ENCODE data around the gene KCNMB3.
A peak's percentile ranks its signal among the peaks of the same experiment; 100 is the strongest.

Gene KCNMB3

GRCh38 chr3:179299999-179300613 is 49.2 kb upstream of the KCNMB3 start (continued):
- TF ChIP-seq ZNF473 (tag by site-specific recombination; IDR thresholded peaks at IDR 0.05) = no peak
- no peak for TF ChIP-seq ELK4 (IDR thresholded peaks at IDR 0.05; ENCODE audit: borderline replicate concordance, low read depth, low read length)
- no peak for TF ChIP-seq ZSCAN18 (tag by site-specific recombination; IDR thresholded peaks at IDR 0.05)
- no peak for TF ChIP-seq PRDM2 (tag by site-specific recombination; IDR thresholded peaks at IDR 0.05; ENCODE audit: borderline replicate concordance)
- no peak for TF ChIP-seq MEIS1 (CRISPR knock-in tag; IDR thresholded peaks at IDR 0.05; ENCODE audit: borderline replicate concordance)
- no peak for TF ChIP-seq ZNF274 (IDR thresholded peaks at IDR 0.05; ENCODE audit: low read length)
- no peak for TF ChIP-seq ZNF274 (tag by site-specific recombination; IDR thresholded peaks at IDR 0.05; ENCODE audit: borderline replicate concordance)

- ChIA-PET POLR2A (no interaction called here), CTCF (interaction anchor here (0.6 to 1.1 kb wide), 2 partner anchors 27 to 83 kb away, joined by 3 read pairs; no protein-coding TSS in a partner anchor)
- Histone ChIP-seq H3K4me3 (ENCODE audit: low read depth, low read length) (no peak overlapping the region), H3K4me1 (ENCODE audit: control insufficient read depth, insufficient read depth, low read length) (no peaks in the 10 kb centered on the region), H3K36me3 (ENCODE audit: control insufficient read depth in 2 of 2, insufficient read depth in 1 of 2, low read length in 2 of 2) (no peaks in the 10 kb centered on the region), H3K9me3 (ENCODE audit: control insufficient read depth, insufficient read depth, low read depth, low read length) (no peaks in the 10 kb centered on the region), H3K27ac (ENCODE audit: extremely low read depth, low read depth, low read length) (no peak overlapping the region)
- TF ChIP-seq ZNF529 (tag by site-specific recombination; IDR thresholded peaks at IDR 0.05; ENCODE audit: insufficient replicate concordance) (no peak), ZNF146 (tag by site-specific recombination; IDR thresholded peaks at IDR 0.05) (peak; percentile 65)
These were observed 48.4 kb upstream of the KCNMB3 start for GRCh38 chr3:179299316-179299715.

- CTCF ChIA-PET = interaction anchor here (0.6 to 1.5 kb wide), 3 partner anchors 23 to 120 kb away, joined by 3 to 4 read pairs (median 3); no protein-coding TSS in a partner anchor
- Histone ChIP-seq H3K4me3 (ENCODE audit: low read depth, low read length) (no peak overlapping the region), H3K9me3 (ENCODE audit: control insufficient read depth, insufficient read depth, low read depth, low read length) (no peaks in the 10 kb centered on the region), H3K4me1 (ENCODE audit: control insufficient read depth, insufficient read depth, low read length) (no peaks in the 10 kb centered on the region), H3K36me3 (ENCODE audit: control insufficient read depth in 2 of 2, insufficient read depth in 1 of 2, low read length in 2 of 2) (no peaks in the 10 kb centered on the region), H3K27ac (ENCODE audit: extremely low read depth, low read depth, low read length) (no peak overlapping the region)
- POLR2A ChIA-PET = no interaction called here
- no peak for TF ChIP-seq ZNF555 (tag by site-specific recombination; conservative IDR thresholded peaks at IDR 0.05)
- no peak for TF ChIP-seq ZNF239 (tag by site-specific recombination; IDR thresholded peaks at IDR 0.05)
- TF ChIP-seq KLF9 (tag by site-specific recombination; IDR thresholded peaks at IDR 0.05; ENCODE audit: low read depth) = no peak
- TF ChIP-seq BCL6B (tag by site-specific recombination; IDR thresholded peaks at IDR 0.05) = no peak
- no peak for TF ChIP-seq ZNF416 (tag by site-specific recombination; IDR thresholded peaks at IDR 0.05)
- TF ChIP-seq ZNF645 (tag by site-specific recombination; IDR thresholded peaks at IDR 0.05) = no peak
- no peak for TF ChIP-seq ZNF169 (tag by site-specific recombination; IDR thresholded peaks at IDR 0.05)
- TF ChIP-seq KLF10 (tag by site-specific recombination; IDR thresholded peaks at IDR 0.05) = no peak
- no peak for TF ChIP-seq SETDB1 (IDR thresholded peaks at IDR 0.05; ENCODE audit: insufficient read length, low read length)
- no peak for TF ChIP-seq ZNF629 (tag by site-specific recombination; IDR thresholded peaks at IDR 0.05)
- TF ChIP-seq ZBTB8A (tag by site-specific recombination; IDR thresholded peaks at IDR 0.05) = no peak
- TF ChIP-seq ZNF423 (tag by site-specific recombination; IDR thresholded peaks at IDR 0.05) = no peak
These were observed 47.2 kb upstream of the KCNMB3 start for GRCh38 chr3:179297971-179298725.
